Measurements from ENCODE around the gene IFITM10.
"Not testable (repeated sequence)": the region's sequence is repeated elsewhere in the genome, so short reads cannot be mapped to it uniquely, and the experiment has no call there.

IFITM10 gene

GRCh38 chr11:1688336-1688947 is 62.0 kb downstream of the IFITM10 start:
- DNase-seq: not testable (repeated sequence)

- DNase-seq: not testable (repeated sequence)
Observed at GRCh38 chr11:1686220-1686619, 64.2 kb downstream of the IFITM10 start.

- DNase-seq: not testable (repeated sequence)
Observed at GRCh38 chr11:1684886-1685874, 65.2 kb downstream of the IFITM10 start.

GRCh38 chr11:1683904-1684572 is 66.4 kb downstream of the IFITM10 start:
- DNase-seq: not testable (repeated sequence)

- not testable (repeated sequence) for DNase-seq
Observed at GRCh38 chr11:1683216-1683615, 67.2 kb downstream of the IFITM10 start.
